Measurements from ENCODE around the gene ANXA9.

GRCh38 chr1:150981805-150982712, at the start of gene ANXA9:
- TF ChIP-seq EP300 (IDR thresholded peaks at IDR 0.05; ENCODE audit: borderline replicate concordance) = peak; percentile 86
- TF ChIP-seq TCF12 (IDR thresholded peaks at IDR 0.05; ENCODE audit: low read depth) = peak; percentile 89
- no peak for TF ChIP-seq TAF1 (IDR thresholded peaks at IDR 0.05; ENCODE audit: low read depth)
- no peak for TF ChIP-seq CREB1 (IDR thresholded peaks at IDR 0.05; ENCODE audit: low read depth)
- no peak for TF ChIP-seq RAD21 (IDR thresholded peaks at IDR 0.05; ENCODE audit: low read depth)
- peak; percentile 42; the same call in 1 of the 2 replicates for TF ChIP-seq MAX (IDR thresholded peaks at IDR 0.05)
- TF ChIP-seq YY1 (IDR thresholded peaks at IDR 0.05; ENCODE audit: low read depth) = no peak
- no peak for TF ChIP-seq REST (IDR thresholded peaks at IDR 0.05; ENCODE audit: low read depth)
- no peak; the same call in 1 of the 2 replicates for TF ChIP-seq EGR1 (IDR thresholded peaks at IDR 0.05)
- TF ChIP-seq FOXM1 (IDR thresholded peaks at IDR 0.05; ENCODE audit: borderline replicate concordance, low read depth) = no peak
- TF ChIP-seq ZBTB7A (IDR thresholded peaks at IDR 0.05; ENCODE audit: low read depth) = peak; percentile 92
- TF ChIP-seq CEBPB (IDR thresholded peaks at IDR 0.05) = 0 out of 2 replicates have a peak, but pooled peaks have one; percentile 12
- peak; percentile 96 for TF ChIP-seq TEAD4 (IDR thresholded peaks at IDR 0.05)
- peak; percentile 61 for TF ChIP-seq USF1 (IDR thresholded peaks at IDR 0.05)
